Measurements from ENCODE around the gene ARHGAP26.

ARHGAP26 gene

GRCh38 chr5:143062379-143062778 lies 292.2 kb downstream of the ARHGAP26 start:
- Histone ChIP-seq H3K4me2 (ENCODE audit: low read length) (no peak overlapping the region), H3F3A (ENCODE audit: control insufficient read depth, insufficient read depth) (no peaks in the 10 kb centered on the region), H3K4me1 (ENCODE audit: control insufficient read depth, low read length) (peaks cover 30% of the 10 kb centered on the region)

GRCh38 chr5:143063175-143063970 lies 293.2 kb downstream of the ARHGAP26 start:
- H3K79me2 ChIP-seq (ENCODE audit: control insufficient read depth, low read length): no peaks in the 10 kb centered on the region
- H3K9me3 ChIP-seq (ENCODE audit: control insufficient read depth, insufficient read depth, low read length): no peaks in the 10 kb centered on the region
- H3K9me2 ChIP-seq (replicated peaks; ENCODE audit: control insufficient read depth, low read length): no peaks in the 10 kb centered on the region
- TF ChIP-seq EZH2phosphoT487 (IDR thresholded peaks at IDR 0.05; ENCODE audit: borderline replicate concordance, low read length) (no peak), CTCF (IDR thresholded peaks at IDR 0.05; ENCODE audit: low read depth, low read length, poor library complexity, severe bottlenecking) (no peak)
- H3K27me3 ChIP-seq (ENCODE audit: control insufficient read depth, low read length): no peaks in the 10 kb centered on the region
- H3K4me3 ChIP-seq (ENCODE audit: low read length): no peak overlapping the region
- no peaks in the 10 kb centered on the region for H3F3A ChIP-seq (ENCODE audit: control insufficient read depth, insufficient read depth)
- no peaks in the 10 kb centered on the region for H3K36me3 ChIP-seq (ENCODE audit: control insufficient read depth, low read length)
- H3K4me2 ChIP-seq (ENCODE audit: low read length): no peak overlapping the region
- H4K20me1 ChIP-seq (ENCODE audit: control insufficient read depth, insufficient read depth, low read depth, low read length): no peaks in the 10 kb centered on the region
- H3K4me1 ChIP-seq (ENCODE audit: control insufficient read depth, low read length): peaks cover 34% of the 10 kb centered on the region
- H3K27ac ChIP-seq (ENCODE audit: low read depth, low read length): no peak overlapping the region

More at GRCh38 chr5:143062379-143062778, 292.2 kb downstream of the ARHGAP26 start:
- no peak overlapping the region for H3K27ac ChIP-seq (ENCODE audit: low read depth, low read length)
- no peak for TF ChIP-seq EZH2phosphoT487 (IDR thresholded peaks at IDR 0.05; ENCODE audit: borderline replicate concordance, low read length)
- no peak for TF ChIP-seq CTCF (IDR thresholded peaks at IDR 0.05; ENCODE audit: low read depth, low read length, poor library complexity, severe bottlenecking)
- no peaks in the 10 kb centered on the region for H3K36me3 ChIP-seq (ENCODE audit: control insufficient read depth, low read length)
- no peaks in the 10 kb centered on the region for H3K27me3 ChIP-seq (ENCODE audit: control insufficient read depth, low read length)
- H3K4me3 ChIP-seq (ENCODE audit: low read length): no peak overlapping the region
- H3K9me3 ChIP-seq (ENCODE audit: control insufficient read depth, insufficient read depth, low read length): no peaks in the 10 kb centered on the region
- no peaks in the 10 kb centered on the region for H4K20me1 ChIP-seq (ENCODE audit: control insufficient read depth, insufficient read depth, low read depth, low read length)
- H3K79me2 ChIP-seq (ENCODE audit: control insufficient read depth, low read length): no peaks in the 10 kb centered on the region
- no peaks in the 10 kb centered on the region for H3K9me2 ChIP-seq (replicated peaks; ENCODE audit: control insufficient read depth, low read length)

GRCh38 chr5:143064218-143064641 lies 294.1 kb downstream of the ARHGAP26 start:
- Histone ChIP-seq H3K79me2 (ENCODE audit: control insufficient read depth, low read length) (no peaks in the 10 kb centered on the region), H3K9me2 (replicated peaks; ENCODE audit: control insufficient read depth, low read length) (no peaks in the 10 kb centered on the region), H3K4me3 (ENCODE audit: low read length) (no peak overlapping the region), H3K36me3 (ENCODE audit: control insufficient read depth, low read length) (no peaks in the 10 kb centered on the region), H3K9me3 (ENCODE audit: control insufficient read depth, insufficient read depth, low read length) (no peaks in the 10 kb centered on the region), H4K20me1 (ENCODE audit: control insufficient read depth, insufficient read depth, low read depth, low read length) (no peaks in the 10 kb centered on the region), H3K27ac (ENCODE audit: low read depth, low read length) (no peak overlapping the region), H3K4me1 (ENCODE audit: control insufficient read depth, low read length) (peaks cover 34% of the 10 kb centered on the region), H3F3A (ENCODE audit: control insufficient read depth, insufficient read depth) (no peaks in the 10 kb centered on the region), H3K27me3 (ENCODE audit: control insufficient read depth, low read length) (no peaks in the 10 kb centered on the region), H3K4me2 (ENCODE audit: low read length) (no peak overlapping the region)
- TF ChIP-seq CTCF (IDR thresholded peaks at IDR 0.05; ENCODE audit: low read depth, low read length, poor library complexity, severe bottlenecking) (no peak), EZH2phosphoT487 (IDR thresholded peaks at IDR 0.05; ENCODE audit: borderline replicate concordance, low read length) (no peak)

All from DOHH2 (cell line).